Measurements from ENCODE around the gene WDCP.

WDCP gene

DNA sequence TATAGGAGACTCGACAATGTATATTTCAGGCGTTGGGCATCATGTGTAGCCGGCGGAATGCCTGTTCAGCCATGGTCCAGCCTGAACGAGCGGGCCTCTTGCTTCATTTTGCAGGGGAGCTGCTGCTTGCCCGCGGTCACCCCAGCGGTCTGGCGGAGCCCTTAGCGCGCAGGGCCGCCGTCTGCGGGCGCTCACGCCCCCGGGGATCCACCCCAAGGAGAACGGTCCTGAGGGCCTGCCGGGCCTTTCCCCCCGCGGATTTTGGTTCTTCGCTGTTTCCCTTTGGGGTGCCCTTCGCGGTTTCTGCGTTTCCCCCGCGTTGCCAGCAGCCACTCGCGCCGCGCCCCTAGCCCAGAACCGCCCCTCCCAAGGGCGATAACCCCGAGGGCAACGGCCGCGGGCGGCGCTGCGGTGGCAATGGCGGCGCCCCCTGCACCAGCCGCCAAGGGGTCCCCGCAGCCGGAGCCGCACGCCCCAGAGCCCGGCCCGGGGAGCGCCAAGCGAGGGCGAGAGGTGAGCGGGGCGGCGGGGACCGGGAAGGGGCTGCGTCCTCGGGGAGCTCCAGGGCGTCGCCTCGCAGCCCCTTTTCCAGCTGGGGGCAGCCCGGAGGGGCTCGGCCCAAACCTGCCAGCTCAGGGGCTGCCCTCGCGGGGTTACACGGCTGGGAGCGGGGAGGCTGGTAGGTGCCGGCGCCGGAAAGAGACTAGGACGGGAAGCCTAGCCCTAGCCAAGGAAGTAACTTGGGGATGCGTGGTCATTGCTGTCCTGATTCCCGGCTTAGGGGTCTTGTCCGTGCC is 37.3 kb downstream of the WDCP start, which contains the start of gene MFSD2B:
MFSD2B (plus strand) TSS at position 406 of the 797 bp plus-strand sequence; CDS start at position 418, 12 bp downstream.
- peak within 1 kb of the TSS; percentile 21 for H3K4me3 ChIP-seq (ENCODE audit: low read depth, low read length)
- DNase-seq (ENCODE audit: low read depth): peak; percentile 54
- TF ChIP-seq, protein P1, sequence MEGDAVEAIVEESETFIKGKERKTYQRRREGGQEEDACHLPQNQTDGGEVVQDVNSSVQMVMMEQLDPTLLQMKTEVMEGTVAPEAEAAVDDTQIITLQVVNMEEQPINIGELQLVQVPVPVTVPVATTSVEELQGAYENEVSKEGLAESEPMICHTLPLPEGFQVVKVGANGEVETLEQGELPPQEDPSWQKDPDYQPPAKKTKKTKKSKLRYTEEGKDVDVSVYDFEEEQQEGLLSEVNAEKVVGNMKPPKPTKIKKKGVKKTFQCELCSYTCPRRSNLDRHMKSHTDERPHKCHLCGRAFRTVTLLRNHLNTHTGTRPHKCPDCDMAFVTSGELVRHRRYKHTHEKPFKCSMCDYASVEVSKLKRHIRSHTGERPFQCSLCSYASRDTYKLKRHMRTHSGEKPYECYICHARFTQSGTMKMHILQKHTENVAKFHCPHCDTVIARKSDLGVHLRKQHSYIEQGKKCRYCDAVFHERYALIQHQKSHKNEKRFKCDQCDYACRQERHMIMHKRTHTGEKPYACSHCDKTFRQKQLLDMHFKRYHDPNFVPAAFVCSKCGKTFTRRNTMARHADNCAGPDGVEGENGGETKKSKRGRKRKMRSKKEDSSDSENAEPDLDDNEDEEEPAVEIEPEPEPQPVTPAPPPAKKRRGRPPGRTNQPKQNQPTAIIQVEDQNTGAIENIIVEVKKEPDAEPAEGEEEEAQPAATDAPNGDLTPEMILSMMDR (IDR thresholded peaks at IDR 0.05; ENCODE audit: low read depth, low read length): no peak
- TF ChIP-seq POLR2A (IDR thresholded peaks at IDR 0.05; ENCODE audit: extremely low read depth, insufficient read length) (no peak), MYC (IDR thresholded peaks at IDR 0.05; ENCODE audit: low read depth, low read length) (no peak)
- TF ChIP-seq, protein P2, sequence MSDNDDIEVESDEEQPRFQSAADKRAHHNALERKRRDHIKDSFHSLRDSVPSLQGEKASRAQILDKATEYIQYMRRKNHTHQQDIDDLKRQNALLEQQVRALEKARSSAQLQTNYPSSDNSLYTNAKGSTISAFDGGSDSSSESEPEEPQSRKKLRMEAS (IDR thresholded peaks at IDR 0.05; ENCODE audit: low read depth, low read length): no peak

DNA sequence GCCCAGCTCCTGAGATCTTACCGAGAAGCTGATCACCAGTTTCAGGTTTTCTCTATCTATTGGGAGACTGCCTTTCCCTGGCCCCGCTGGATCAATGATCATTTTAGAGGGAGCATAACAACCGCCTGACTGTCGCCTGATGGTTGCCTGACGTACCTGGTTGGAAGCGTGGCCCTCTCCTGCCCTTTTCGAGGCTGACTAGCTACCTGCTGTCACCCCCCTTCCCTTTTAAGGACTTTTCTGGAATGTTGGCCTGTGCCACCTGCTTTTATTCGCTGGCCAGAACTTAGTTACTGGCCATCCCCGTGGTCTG is 37.9 kb downstream of the WDCP start:
- no peak for DNase-seq (ENCODE audit: low read depth)
- H3K4me3 ChIP-seq (ENCODE audit: low read depth, low read length): no peak overlapping the region

DNA sequence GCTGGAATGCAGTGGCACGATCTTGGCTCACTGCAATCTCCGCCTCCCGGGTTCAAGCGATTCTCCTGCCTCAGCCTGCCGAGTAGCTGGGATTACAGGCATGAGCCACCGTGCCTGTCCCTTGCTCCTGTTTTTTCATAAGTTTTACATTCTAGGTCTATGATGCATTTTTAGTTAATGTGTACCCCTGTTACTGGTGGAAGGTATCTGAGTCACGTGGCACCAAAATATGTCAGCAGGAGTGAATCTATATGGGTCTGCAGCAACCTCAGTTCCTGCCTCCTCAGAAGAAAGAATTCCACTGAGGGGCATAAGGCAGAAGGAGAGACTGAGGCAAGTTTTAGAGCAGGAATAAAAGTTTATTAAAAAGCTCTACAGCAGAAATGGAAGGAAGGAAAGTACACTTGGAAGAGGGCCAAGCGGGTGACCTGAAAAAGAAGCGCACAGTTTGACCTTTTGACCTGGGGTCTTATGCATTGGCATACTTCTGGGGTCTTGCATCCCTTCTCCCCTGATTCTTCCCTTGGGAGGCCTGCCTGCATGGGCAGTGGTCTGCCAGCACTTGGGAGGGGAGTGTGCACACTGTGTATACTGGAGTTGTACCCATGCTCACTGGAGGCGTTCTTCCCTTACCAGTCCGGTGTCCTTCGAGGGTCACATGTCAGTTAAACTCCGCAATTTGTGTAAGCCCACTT is 38.4 kb downstream of the WDCP start:
- DNase-seq (ENCODE audit: low read depth): no peak
- TF ChIP-seq, protein P2 (IDR thresholded peaks at IDR 0.05; ENCODE audit: low read depth, low read length): no peak
- TF ChIP-seq POLR2A (IDR thresholded peaks at IDR 0.05; ENCODE audit: extremely low read depth, insufficient read length): no peak
- no peak overlapping the region for H3K4me3 ChIP-seq (ENCODE audit: low read depth, low read length)

More for the DNA sequence above, 37.9 kb downstream of the WDCP start:
- TF ChIP-seq, protein P2 (IDR thresholded peaks at IDR 0.05; ENCODE audit: low read depth, low read length): no peak
- TF ChIP-seq MYC (IDR thresholded peaks at IDR 0.05; ENCODE audit: low read depth, low read length) (no peak), POLR2A (IDR thresholded peaks at IDR 0.05; ENCODE audit: extremely low read depth, insufficient read length) (no peak)
- TF ChIP-seq, protein P1 (IDR thresholded peaks at IDR 0.05; ENCODE audit: low read depth, low read length): no peak

DNA sequence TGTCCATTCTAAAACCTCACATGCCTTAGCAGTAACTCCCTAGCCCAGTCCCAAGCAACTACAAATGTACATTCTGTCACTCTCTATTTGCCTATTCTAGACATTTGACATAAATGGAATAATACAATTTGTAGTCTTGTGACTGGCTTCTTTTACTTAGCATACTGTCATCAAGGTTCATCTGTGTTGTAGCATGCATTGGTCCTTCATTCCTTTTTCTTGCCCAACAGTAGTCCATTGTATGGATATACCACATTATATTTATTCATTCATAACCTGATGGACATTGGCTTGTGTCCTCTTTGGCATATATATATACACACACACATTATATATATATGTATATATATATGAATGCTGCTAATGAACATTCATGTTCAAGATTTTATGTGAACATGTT is 39.5 kb downstream of the WDCP start:
- no peak for DNase-seq (ENCODE audit: low read depth)
- TF ChIP-seq MYC (IDR thresholded peaks at IDR 0.05; ENCODE audit: low read depth, low read length) (no peak), POLR2A (IDR thresholded peaks at IDR 0.05; ENCODE audit: extremely low read depth, insufficient read length) (no peak)
- TF ChIP-seq, protein P2 (IDR thresholded peaks at IDR 0.05; ENCODE audit: low read depth, low read length): no peak
- TF ChIP-seq, protein P1 (IDR thresholded peaks at IDR 0.05; ENCODE audit: low read depth, low read length): no peak
- H3K4me3 ChIP-seq (ENCODE audit: low read depth, low read length): no peak overlapping the region

DNA sequence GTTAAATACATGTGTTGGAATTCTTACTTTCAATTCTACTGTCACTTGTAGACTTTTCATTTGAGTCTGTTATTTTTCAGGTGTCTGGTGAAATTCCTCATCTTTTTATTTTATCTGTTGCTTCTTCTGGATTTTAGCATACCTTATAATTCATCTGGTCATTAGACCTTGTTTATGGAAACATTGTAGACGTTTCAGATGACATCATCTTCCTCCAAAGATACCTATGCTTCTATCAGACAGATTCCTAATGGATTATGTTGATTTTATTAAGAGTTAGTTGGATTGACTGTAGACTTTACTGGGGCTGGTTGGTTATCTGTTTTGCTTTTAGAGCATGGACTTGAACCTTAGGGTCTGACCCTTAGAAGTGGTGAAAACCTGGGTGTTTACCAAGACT is 52.6 kb downstream of the WDCP start:
- no peak for DNase-seq (ENCODE audit: low read depth)
- TF ChIP-seq, protein P1 (IDR thresholded peaks at IDR 0.05; ENCODE audit: low read depth, low read length): no peak
- TF ChIP-seq POLR2A (IDR thresholded peaks at IDR 0.05; ENCODE audit: extremely low read depth, insufficient read length): no peak
- no peak for TF ChIP-seq MYC (IDR thresholded peaks at IDR 0.05; ENCODE audit: low read depth, low read length)
- TF ChIP-seq, protein P2 (IDR thresholded peaks at IDR 0.05; ENCODE audit: low read depth, low read length): no peak
- H3K4me3 ChIP-seq (ENCODE audit: low read depth, low read length): no peak overlapping the region

DNA sequence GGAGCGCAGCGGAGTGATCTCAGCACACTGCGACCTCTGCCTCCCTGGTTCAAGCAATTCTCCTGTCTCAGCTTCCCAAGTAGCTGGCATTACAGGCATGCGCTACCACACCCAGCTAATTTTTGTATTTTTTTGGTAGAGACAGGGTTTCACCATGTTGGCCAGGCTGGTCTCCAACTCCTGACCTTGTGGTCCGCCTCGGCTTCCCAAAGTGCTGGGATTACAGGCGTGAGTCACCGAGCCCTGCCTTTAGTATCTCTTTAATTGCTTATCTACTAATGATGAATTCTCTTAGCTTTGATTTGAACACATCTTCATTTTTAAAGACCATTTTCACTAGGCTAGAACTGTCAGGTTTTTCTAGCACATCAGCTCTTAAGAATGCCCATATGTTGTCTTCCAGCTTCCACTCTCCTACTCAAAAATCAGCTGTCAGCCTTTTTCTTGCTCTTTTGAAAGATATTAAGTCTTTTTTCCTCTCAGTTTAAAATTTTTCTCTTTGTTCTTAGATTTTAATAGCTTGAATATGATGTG is 53.4 kb downstream of the WDCP start:
- no peak for DNase-seq (ENCODE audit: low read depth)
- no peak overlapping the region for H3K4me3 ChIP-seq (ENCODE audit: low read depth, low read length)
- TF ChIP-seq, protein P2 (IDR thresholded peaks at IDR 0.05; ENCODE audit: low read depth, low read length): no peak
- TF ChIP-seq, protein P1 (IDR thresholded peaks at IDR 0.05; ENCODE audit: low read depth, low read length): no peak
- TF ChIP-seq MYC (IDR thresholded peaks at IDR 0.05; ENCODE audit: low read depth, low read length): no peak
- no peak for TF ChIP-seq POLR2A (IDR thresholded peaks at IDR 0.05; ENCODE audit: extremely low read depth, insufficient read length)
